ENCODE results near the gene TMEM143. TPM values are rescaled to one million over a fixed set of nuclear protein-coding genes. Genes with fewer than 3 reads are reported as not detected.

Gene TMEM143
- total RNA-seq, 1 donor from 2014 or later = 3.2 TPM

DNA sequence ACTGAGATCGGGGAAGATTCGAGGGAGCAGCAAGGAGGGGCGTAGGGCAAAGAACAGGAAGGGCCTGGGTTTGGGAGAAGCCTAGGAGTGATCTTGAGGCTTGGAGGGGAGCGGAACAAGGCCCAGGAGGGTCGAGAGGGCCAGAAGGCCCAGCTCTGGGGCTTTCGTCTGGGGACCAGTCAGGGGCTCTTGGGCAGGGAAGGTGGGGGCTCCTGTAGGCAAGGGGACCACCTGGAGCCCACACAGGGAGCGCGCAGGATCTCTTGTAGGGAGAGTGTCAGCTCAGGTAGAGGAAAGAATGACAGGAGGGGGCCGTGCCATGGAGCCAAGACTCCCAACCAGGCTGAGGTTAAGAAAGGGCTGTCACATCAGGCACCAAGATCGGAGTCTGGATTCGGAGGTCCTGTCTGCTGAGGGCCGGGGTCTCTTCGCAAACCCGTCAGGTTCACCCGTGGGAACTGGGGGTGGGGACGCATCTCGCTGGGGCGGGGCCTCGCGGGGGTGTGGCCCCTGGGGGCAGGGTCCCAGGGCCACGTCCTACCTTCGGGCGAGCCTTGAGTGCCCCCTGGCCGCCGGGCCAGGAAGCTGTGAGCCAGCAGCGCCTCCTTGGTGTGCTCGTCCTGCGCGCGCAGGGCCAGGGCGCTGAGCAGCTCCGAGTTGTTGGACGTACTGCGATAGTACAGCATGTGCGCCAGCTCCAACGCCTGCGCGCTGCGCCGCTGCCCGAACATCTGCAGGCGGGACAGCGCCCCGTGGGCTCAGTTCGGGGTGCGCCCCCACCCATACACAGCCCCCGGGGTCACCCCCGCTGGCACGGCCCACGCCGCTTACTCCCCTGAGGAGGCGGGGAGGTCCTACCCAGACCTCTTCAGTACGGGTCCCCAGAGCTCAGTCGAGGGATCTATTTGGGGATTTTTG lies 30.0 kb downstream of the TMEM143 start:
- intact Hi-C loops (cut with DNase I) = loop anchor here (2.0 kb wide), 1 partner anchor 13 kb away; a partner anchor contains a TSS
- Histone ChIP-seq H3K27me3 (no peaks in the 10 kb centered on the region), H3K4me1 (peaks cover 46% of the 10 kb centered on the region), H3K9me3 (no peaks in the 10 kb centered on the region), H3K4me3 (peak overlapping the region; percentile 38 to 45), H3K27ac (peak overlapping the region; percentile 82), H3K36me3 (peaks cover 0 to 7% of the 10 kb centered on the region in 2 donors)
- DNase-seq (ENCODE audit: extremely low spot score in 2 of 2) = no peak
- no peak for TF ChIP-seq POLR2A (IDR thresholded peaks at IDR 0.05)
- TF ChIP-seq, protein P1, sequence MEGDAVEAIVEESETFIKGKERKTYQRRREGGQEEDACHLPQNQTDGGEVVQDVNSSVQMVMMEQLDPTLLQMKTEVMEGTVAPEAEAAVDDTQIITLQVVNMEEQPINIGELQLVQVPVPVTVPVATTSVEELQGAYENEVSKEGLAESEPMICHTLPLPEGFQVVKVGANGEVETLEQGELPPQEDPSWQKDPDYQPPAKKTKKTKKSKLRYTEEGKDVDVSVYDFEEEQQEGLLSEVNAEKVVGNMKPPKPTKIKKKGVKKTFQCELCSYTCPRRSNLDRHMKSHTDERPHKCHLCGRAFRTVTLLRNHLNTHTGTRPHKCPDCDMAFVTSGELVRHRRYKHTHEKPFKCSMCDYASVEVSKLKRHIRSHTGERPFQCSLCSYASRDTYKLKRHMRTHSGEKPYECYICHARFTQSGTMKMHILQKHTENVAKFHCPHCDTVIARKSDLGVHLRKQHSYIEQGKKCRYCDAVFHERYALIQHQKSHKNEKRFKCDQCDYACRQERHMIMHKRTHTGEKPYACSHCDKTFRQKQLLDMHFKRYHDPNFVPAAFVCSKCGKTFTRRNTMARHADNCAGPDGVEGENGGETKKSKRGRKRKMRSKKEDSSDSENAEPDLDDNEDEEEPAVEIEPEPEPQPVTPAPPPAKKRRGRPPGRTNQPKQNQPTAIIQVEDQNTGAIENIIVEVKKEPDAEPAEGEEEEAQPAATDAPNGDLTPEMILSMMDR (IDR thresholded peaks at IDR 0.05) = peak; percentile 50 to 78 (median 61)
- TF ChIP-seq POLR2AphosphoS5 (IDR thresholded peaks at IDR 0.05; ENCODE audit: insufficient read depth in 1 of 2, low read depth in 1 of 2) = peak; percentile 20 to 64

- no peaks in the 10 kb centered on the region for H3K9me3 ChIP-seq
- H3K27ac ChIP-seq = peak overlapping the region; percentile 82
- peaks cover 48% of the 10 kb centered on the region for H3K4me1 ChIP-seq
- intact Hi-C loops (cut with DNase I) = no loop called here
- TF ChIP-seq POLR2AphosphoS5 (IDR thresholded peaks at IDR 0.05; ENCODE audit: insufficient read depth in 1 of 2, low read depth in 1 of 2) = peak; percentile 83 to 94
- peak in 1 of 2 donors; percentile 38 for TF ChIP-seq POLR2A (IDR thresholded peaks at IDR 0.05)
- TF ChIP-seq, protein P1 (IDR thresholded peaks at IDR 0.05) = no peak
- H3K36me3 ChIP-seq = peaks cover 0 to 10% of the 10 kb centered on the region in 2 donors
- H3K27me3 ChIP-seq = no peaks in the 10 kb centered on the region
- DNase-seq (ENCODE audit: extremely low spot score in 2 of 2) = peak in 1 of 2 donors; percentile 96
- peak overlapping the region; percentile 38 to 45 for H3K4me3 ChIP-seq
These were observed 30.9 kb downstream of the TMEM143 start for GRCh38 chr19:48332662-48333466.

- H3K4me3 ChIP-seq = peak overlapping the region; percentile 38 to 45
- intact Hi-C loops (cut with DNase I) = no loop called here
These were observed 31.4 kb downstream of the TMEM143 start for GRCh38 chr19:48332351-48332661.

DNA sequence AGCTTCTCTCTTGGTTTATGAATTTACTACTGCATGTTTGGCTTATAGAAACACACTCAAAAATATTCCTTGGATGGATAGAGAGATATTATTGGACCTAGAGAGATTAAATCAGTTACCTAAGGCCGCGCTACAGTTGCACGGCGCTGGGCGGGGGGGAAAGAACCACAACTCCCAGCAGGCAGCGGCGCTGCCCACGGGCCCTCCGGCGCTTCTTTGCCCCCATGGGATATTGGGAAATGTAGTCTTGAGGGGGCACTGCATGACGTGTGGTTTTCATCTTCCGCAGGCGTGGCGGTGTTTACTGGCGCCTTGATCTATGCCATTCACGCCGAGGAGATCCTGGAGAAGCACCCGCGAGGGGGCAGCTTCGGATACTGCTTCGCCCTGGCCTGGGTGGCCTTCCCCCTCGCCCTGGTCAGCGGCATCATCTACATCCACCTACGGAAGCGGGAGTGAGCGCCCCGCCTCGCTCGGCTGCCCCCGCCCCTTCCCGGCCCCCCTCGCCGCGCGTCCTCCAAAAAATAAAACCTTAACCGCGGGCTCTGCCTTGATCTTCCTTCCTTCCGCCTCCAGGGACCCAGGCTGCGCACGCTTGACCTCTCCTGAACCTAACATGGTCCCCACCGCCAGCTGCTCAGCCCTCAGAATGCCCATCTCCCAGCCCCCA lies 33.6 kb downstream of the TMEM143 start:
- H3K4me1 ChIP-seq = peaks cover 68% of the 10 kb centered on the region
- DNase-seq (ENCODE audit: extremely low spot score in 2 of 2) = no peak

More at GRCh38 chr19:48332351-48332661, 31.4 kb downstream of the TMEM143 start:
- peaks cover 53% of the 10 kb centered on the region for H3K4me1 ChIP-seq
- no peaks in the 10 kb centered on the region for H3K27me3 ChIP-seq
- peak overlapping the region; percentile 82 for H3K27ac ChIP-seq
- H3K9me3 ChIP-seq = no peaks in the 10 kb centered on the region
- DNase-seq (ENCODE audit: extremely low spot score in 2 of 2) = no peak
- peaks cover 0 to 10% of the 10 kb centered on the region in 2 donors for H3K36me3 ChIP-seq
- TF ChIP-seq POLR2A (IDR thresholded peaks at IDR 0.05) (no peak), POLR2AphosphoS5 (IDR thresholded peaks at IDR 0.05; ENCODE audit: insufficient read depth in 1 of 2, low read depth in 1 of 2) (no peak)
- TF ChIP-seq, protein P1 (IDR thresholded peaks at IDR 0.05) = no peak

More for the DNA sequence above, 33.6 kb downstream of the TMEM143 start:
- H3K27me3 ChIP-seq = no peaks in the 10 kb centered on the region
- H3K4me3 ChIP-seq = peak overlapping the region; percentile 32 to 37
- H3K36me3 ChIP-seq = peaks cover 0 to 10% of the 10 kb centered on the region in 2 donors
- peak overlapping the region; percentile 82 for H3K27ac ChIP-seq
- no peaks in the 10 kb centered on the region for H3K9me3 ChIP-seq
- TF ChIP-seq POLR2AphosphoS5 (IDR thresholded peaks at IDR 0.05; ENCODE audit: insufficient read depth in 1 of 2, low read depth in 1 of 2) = peak; percentile 55 to 69
- TF ChIP-seq POLR2A (IDR thresholded peaks at IDR 0.05) = no peak
- intact Hi-C loops (cut with DNase I) = no loop called here
